Bone marrow (tissue), 2 donors: ENCODE data around the gene ARHGEF10L.
A peak's percentile ranks its signal among the peaks of the same experiment; 100 is the strongest.

ENCODE experiments used
- DNase-seq, 2 donors: peaks; one replicate each; lab custom pipeline; 2025; lab: John Stamatoyannopoulos, UW

ARHGEF10L gene

GRCh38 chr1:17594026-17594425, 54.5 kb downstream of the ARHGEF10L start:
- no peak for DNase-seq

GRCh38 chr1:17594690-17595601, 55.4 kb downstream of the ARHGEF10L start:
- no peak for DNase-seq

DNA sequence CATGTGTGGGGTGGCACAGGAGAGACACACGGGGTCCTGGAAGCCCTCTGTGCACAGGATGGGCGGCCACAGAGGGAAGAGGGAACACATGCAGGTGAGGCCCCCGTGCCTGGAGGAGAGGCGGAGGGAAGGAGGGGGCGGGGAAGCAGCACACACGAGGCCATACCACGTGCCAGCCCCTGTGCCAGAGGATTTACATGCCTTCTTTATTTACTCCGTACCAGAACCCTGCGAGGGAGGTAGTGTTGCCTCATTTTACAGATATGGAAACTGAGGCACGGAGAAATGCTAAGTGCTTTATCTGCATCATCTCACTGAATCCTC, 56.1 kb downstream of the ARHGEF10L start:
- DNase-seq, result no peak

- DNase-seq, result no peak
Measured at GRCh38 chr1:17596186-17596585, 56.7 kb downstream of the ARHGEF10L start.

DNA sequence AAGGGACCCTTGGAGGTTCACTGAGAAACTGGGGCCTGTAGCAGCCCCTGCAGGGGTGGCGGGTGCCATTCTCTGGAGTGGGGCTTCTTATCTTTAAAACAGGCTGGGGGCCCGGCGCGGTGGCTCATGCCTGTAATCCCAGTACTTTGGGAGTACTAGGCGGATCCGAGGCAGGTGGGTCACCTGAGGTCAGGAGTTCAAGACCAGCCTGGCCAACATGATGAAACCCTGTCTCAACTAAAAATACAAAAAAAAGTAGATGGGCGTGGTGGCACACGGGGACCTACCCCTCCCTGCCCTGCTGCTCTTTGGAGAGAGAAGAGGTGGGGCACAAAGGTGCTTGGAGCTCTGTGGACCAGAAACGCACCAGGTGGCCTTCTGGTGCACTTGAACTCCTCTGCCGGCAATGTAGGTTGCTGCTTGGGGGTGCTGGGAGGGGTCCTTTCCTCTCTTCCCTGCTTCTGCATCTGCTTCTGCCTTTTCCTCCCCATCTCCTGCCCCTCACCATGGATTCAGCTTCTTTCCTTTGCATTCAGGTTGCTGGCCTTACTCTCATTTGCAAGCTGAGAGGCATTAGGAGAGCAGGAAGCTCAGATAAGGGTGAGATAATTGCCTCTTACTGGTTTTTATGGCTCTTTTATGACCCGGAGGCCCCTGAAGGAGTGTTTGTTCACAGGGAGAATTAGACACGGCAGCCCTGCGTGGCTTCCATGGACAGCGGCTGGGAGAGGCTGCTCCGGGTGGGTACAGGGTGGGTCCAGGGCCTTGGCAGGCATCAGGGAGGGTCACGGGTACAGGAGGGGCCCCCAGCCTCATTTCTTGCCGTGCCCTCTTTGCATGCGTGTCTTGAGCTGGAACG, 57.4 kb downstream of the ARHGEF10L start:
- DNase-seq, result no peak

DNA sequence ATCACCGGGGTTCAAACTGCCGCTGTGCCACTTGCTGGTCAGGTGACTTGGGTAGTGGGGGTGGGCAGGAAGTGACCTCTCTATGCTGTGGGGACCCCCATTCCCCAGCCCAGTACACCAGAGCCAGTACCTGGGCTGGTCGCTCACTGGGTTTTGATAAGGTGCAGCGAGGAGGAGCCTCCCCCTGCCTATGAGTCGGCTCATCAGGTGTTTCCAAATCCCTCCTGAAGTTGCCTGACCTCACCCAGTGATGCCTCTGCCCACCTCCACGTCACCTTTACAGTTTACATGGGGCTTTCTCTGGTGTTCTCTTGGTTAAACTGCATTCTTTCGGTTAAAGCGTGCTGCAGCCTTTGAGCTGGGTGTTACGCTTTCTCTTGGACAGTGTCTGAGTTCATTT, 58.2 kb downstream of the ARHGEF10L start:
- no peak for DNase-seq

GRCh38 chr1:17598251-17598650, 58.8 kb downstream of the ARHGEF10L start:
- DNase-seq, result no peak

- no peak for DNase-seq
Measured at GRCh38 chr1:17599291-17599953, 59.9 kb downstream of the ARHGEF10L start.

- no peak for DNase-seq
Measured at GRCh38 chr1:17599954-17600300, 60.4 kb downstream of the ARHGEF10L start.

- no peak for DNase-seq
Measured at GRCh38 chr1:17600321-17600720, 60.8 kb downstream of the ARHGEF10L start.

DNA sequence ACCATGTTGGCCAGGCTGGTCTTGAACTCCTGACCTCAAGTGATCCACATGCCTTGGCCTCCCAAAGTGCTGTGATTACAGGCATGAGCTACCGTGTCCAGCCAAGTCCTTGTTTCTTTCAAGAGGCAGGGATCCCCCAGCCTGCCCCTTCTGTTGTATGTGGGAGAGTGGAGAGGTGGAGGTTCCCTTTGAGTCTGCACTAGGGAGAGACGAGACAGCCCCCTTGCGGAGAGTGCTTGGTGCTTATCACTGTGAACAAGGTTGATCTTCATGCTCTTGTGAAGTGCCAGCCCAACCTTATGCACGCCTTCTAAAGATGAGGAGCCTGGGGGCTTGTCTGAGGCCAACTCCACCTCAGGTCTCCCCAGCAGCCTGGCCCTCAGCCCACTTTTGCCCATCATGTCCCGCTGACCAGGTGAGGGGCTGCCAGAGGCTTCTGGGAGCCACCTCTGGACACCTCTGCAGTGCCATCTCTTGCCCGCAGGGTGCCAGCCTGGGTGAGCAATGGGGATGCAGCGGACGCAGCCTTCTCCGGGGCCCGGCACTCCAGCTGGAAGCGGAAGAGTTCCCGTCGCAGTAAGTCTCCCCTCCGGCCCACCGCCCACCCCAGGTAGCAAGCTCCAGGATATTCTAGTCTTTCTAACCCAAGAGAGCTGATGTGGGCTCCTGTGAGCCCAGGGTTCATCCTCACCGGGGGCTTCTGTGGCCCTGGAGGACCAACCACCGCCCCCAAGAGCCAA, 62.3 kb downstream of the ARHGEF10L start:
- DNase-seq, result no peak

GRCh38 chr1:17603091-17603841, 63.8 kb downstream of the ARHGEF10L start:
- DNase-seq, result no peak

- DNase-seq, result no peak
Measured at GRCh38 chr1:17605582-17606344, 66.3 kb downstream of the ARHGEF10L start.

GRCh38 chr1:17606826-17607440, 67.4 kb downstream of the ARHGEF10L start:
- DNase-seq, result peak; percentile 5 to 43

GRCh38 chr1:17607644-17608581, 68.4 kb downstream of the ARHGEF10L start:
- no peak for DNase-seq

DNA sequence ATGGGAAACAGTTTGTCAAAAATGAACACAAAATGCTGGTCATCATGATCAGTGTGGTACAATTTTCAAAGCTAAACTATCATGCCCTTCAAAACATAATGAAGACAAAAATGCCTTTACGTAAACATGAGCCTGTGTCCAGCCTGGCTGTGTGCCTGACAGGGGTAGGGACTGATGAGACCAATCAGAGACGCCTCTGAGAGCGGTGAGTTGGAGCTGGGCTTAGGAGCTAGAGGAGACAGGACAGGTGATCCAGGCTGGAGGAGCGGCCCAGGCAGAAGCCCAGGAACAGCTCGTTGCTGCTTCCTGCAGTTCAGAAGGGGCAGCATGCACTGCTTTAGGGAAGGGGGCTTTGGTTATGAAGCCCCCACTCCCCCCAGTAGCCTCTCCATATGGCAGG, 70.0 kb downstream of the ARHGEF10L start:
- no peak for DNase-seq

DNA sequence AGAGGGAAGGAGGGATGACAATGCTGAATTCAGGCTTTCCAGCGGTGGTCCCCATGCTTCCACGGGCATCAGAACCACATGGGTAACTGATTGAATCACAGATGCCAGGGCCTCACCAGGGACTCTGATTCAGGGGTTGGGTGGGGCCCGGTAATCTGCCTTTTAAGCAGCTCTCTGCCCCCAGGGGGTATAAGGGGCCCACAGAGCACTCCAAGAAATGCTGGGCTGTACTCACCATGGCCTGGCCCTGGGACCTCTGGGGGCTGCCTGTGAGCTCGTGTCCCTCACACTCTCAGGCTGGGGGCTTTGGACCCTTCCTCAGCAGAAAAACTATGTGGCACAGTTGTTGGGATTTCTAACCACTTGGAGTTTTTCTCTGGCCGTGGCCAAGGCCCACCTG, 70.6 kb downstream of the ARHGEF10L start:
- no peak for DNase-seq

- DNase-seq, result no peak
Measured at GRCh38 chr1:17610713-17611112, 71.2 kb downstream of the ARHGEF10L start.

DNA sequence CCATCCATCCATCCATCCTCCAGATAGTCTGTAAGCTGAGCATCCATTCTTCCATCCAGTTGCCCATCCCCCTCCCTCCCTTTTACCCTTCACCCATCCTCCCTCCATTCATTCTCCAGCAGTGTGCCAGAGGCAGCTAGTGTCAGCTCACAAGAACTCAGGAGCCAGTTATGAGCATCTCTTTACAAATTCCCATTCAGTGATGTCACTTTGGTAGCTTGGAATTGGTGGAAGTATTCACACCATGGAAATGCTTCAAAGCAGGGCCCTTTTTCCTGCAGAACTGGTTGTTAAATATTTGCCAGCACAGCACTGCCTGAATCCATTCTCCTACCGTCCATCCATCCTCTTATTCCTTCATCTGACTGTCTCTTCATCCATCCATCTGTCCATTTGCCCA, 72.5 kb downstream of the ARHGEF10L start:
- no peak for DNase-seq
